Stomach (tissue), 4 donors: Measurements from ENCODE around the gene PORCN.

Experiments
- EP300 ChIP-seq: sonication (generic); formaldehyde crosslinking; IDR thresholded peaks from one replicate; pipeline ENCODE4 v1.6.1; 2017; ENCODE audit warnings: antibody characterized with exemption
- POLR2A ChIP-seq, 4 donors: fragments of 450-650 bp; IDR thresholded peaks; one replicate each; pipeline ENCODE4 v1.6.1; 2016; ENCODE audit warnings: antibody characterized with exemption in 4 of 4, control low read depth in 2 of 4, mild to moderate bottlenecking in 1 of 4, moderate library complexity in 1 of 4
- POLR2AphosphoS5 ChIP-seq, 3 donors: sonication (generic); formaldehyde crosslinking; IDR thresholded peaks; one replicate each; pipeline ENCODE4 v1.6.1; 2016; ENCODE audit warnings: antibody characterized with exemption in 3 of 3
- TF ChIP-seq, protein P1 (sequence below), 7 experiments: fragments of 450-650 bp in 4 of 7; fragments of 200-600 bp in 3 of 7; sonication (generic) in 3 of 7; IDR thresholded peaks; one replicate each; pipeline ENCODE4 v1.5.1; 2016 to 2019; ENCODE audit warnings: antibody characterized with exemption in 7 of 7, control low read depth in 2 of 7, mild to moderate bottlenecking in 1 of 7

DNA sequence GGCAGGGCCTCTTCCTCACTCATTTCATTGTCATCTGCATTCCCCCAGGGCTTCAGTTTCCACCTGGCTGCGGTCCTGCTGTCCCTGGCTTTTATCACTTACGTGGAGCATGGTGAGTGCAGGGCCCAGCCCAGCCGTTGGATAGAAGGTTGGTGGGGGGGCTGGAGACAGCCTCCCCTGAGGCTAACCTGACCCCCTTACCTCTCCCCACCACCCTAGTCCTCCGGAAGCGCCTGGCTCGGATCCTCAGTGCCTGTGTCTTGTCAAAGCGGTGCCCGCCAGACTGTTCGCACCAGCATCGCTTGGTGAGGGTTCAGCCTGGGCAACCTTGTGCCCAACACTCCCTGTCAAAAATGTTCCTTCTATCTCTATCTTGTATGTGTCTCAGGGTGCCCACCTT lies 7.0 kb downstream of the PORCN start:
- TF ChIP-seq, protein P1, sequence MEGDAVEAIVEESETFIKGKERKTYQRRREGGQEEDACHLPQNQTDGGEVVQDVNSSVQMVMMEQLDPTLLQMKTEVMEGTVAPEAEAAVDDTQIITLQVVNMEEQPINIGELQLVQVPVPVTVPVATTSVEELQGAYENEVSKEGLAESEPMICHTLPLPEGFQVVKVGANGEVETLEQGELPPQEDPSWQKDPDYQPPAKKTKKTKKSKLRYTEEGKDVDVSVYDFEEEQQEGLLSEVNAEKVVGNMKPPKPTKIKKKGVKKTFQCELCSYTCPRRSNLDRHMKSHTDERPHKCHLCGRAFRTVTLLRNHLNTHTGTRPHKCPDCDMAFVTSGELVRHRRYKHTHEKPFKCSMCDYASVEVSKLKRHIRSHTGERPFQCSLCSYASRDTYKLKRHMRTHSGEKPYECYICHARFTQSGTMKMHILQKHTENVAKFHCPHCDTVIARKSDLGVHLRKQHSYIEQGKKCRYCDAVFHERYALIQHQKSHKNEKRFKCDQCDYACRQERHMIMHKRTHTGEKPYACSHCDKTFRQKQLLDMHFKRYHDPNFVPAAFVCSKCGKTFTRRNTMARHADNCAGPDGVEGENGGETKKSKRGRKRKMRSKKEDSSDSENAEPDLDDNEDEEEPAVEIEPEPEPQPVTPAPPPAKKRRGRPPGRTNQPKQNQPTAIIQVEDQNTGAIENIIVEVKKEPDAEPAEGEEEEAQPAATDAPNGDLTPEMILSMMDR (IDR thresholded peaks at IDR 0.05): no peak
- no peak for TF ChIP-seq EP300
- no peak for TF ChIP-seq POLR2AphosphoS5 (IDR thresholded peaks at IDR 0.05)
- no peak for TF ChIP-seq POLR2A (IDR thresholded peaks at IDR 0.05)
